ENCODE results near the gene HDAC4. TPM values are rescaled to one million over a fixed set of nuclear protein-coding genes. Genes with fewer than 3 reads are reported as not detected.

Gene HDAC4
- total RNA-seq, 1 donor from 2014 or later: 7.8 TPM

- no peaks in the 10 kb centered on the region for H3K36me3 ChIP-seq (ENCODE audit: control insufficient read depth, insufficient read depth, low read length)
- no peak overlapping the region for H3K4me3 ChIP-seq (ENCODE audit: low read depth, low read length)
- H3K27me3 ChIP-seq (ENCODE audit: control insufficient read depth, insufficient read depth, low read length): peaks cover 31% of the 10 kb centered on the region
- DNase-seq (ENCODE audit: low read depth): no peak
- TF ChIP-seq, protein P1, sequence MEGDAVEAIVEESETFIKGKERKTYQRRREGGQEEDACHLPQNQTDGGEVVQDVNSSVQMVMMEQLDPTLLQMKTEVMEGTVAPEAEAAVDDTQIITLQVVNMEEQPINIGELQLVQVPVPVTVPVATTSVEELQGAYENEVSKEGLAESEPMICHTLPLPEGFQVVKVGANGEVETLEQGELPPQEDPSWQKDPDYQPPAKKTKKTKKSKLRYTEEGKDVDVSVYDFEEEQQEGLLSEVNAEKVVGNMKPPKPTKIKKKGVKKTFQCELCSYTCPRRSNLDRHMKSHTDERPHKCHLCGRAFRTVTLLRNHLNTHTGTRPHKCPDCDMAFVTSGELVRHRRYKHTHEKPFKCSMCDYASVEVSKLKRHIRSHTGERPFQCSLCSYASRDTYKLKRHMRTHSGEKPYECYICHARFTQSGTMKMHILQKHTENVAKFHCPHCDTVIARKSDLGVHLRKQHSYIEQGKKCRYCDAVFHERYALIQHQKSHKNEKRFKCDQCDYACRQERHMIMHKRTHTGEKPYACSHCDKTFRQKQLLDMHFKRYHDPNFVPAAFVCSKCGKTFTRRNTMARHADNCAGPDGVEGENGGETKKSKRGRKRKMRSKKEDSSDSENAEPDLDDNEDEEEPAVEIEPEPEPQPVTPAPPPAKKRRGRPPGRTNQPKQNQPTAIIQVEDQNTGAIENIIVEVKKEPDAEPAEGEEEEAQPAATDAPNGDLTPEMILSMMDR (IDR thresholded peaks at IDR 0.05; ENCODE audit: insufficient read depth, low read length, poor library complexity, severe bottlenecking): no peak
Measured at GRCh38 chr2:239012228-239012627, 388.6 kb downstream of the HDAC4 start.

DNA sequence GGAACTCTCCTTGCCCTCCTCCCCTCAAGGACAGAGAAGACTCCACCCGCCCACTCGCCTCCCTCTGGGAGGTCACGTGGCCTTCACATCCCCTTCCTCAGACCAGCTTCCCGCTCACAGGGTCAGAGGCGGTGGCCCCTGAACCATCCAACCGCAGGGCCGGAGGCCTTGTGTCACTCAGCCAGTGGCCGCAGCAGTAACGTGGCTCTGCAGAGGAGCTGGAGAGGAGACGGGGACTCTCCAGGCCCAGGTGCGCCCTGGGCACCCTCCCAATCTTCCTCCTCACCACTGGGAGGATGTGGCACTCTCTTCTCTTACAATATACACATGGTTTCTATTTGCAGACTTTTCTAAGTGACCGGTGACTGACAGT is 391.2 kb downstream of the HDAC4 start:
- no peak for DNase-seq (ENCODE audit: low read depth)
- H3K4me3 ChIP-seq (ENCODE audit: low read depth, low read length): no peak overlapping the region
- H3K27me3 ChIP-seq (ENCODE audit: control insufficient read depth, insufficient read depth, low read length): peaks cover 28% of the 10 kb centered on the region
- TF ChIP-seq, protein P1 (IDR thresholded peaks at IDR 0.05; ENCODE audit: insufficient read depth, low read length, poor library complexity, severe bottlenecking): no peak
- H3K36me3 ChIP-seq (ENCODE audit: control insufficient read depth, insufficient read depth, low read length): no peaks in the 10 kb centered on the region

- Histone ChIP-seq H3K36me3 (ENCODE audit: control insufficient read depth, insufficient read depth, low read length) (no peaks in the 10 kb centered on the region), H3K4me3 (ENCODE audit: low read depth, low read length) (no peak overlapping the region), H3K27me3 (ENCODE audit: control insufficient read depth, insufficient read depth, low read length) (peaks cover 27% of the 10 kb centered on the region)
- TF ChIP-seq, protein P1 (IDR thresholded peaks at IDR 0.05; ENCODE audit: insufficient read depth, low read length, poor library complexity, severe bottlenecking): no peak
- no peak for DNase-seq (ENCODE audit: low read depth)
Measured at GRCh38 chr2:239008677-239009588, 391.9 kb downstream of the HDAC4 start.

DNA sequence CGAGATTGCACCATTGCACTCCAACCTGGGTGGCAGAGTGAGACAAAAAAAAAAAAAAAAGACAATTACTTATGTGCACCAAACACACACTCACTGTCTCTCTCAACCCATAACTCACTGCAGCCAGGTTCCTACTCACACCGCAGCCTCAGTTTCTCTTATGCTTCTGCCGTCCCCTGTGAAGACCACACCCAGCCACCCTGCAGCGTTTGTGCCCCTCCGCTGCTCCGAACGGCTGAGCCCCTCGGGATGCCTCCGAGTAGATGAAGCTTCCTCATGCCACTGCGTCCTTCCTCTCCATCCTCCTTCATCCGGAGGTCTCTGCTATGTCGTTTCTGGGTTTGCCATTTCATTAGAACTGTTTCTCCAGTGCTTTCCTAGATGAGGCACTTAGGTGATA is 392.8 kb downstream of the HDAC4 start:
- no peak for DNase-seq (ENCODE audit: low read depth)
- H3K4me3 ChIP-seq (ENCODE audit: low read depth, low read length): no peak overlapping the region
- H3K27me3 ChIP-seq (ENCODE audit: control insufficient read depth, insufficient read depth, low read length): peaks cover 27% of the 10 kb centered on the region
- TF ChIP-seq, protein P1 (IDR thresholded peaks at IDR 0.05; ENCODE audit: insufficient read depth, low read length, poor library complexity, severe bottlenecking): no peak
- no peaks in the 10 kb centered on the region for H3K36me3 ChIP-seq (ENCODE audit: control insufficient read depth, insufficient read depth, low read length)

DNA sequence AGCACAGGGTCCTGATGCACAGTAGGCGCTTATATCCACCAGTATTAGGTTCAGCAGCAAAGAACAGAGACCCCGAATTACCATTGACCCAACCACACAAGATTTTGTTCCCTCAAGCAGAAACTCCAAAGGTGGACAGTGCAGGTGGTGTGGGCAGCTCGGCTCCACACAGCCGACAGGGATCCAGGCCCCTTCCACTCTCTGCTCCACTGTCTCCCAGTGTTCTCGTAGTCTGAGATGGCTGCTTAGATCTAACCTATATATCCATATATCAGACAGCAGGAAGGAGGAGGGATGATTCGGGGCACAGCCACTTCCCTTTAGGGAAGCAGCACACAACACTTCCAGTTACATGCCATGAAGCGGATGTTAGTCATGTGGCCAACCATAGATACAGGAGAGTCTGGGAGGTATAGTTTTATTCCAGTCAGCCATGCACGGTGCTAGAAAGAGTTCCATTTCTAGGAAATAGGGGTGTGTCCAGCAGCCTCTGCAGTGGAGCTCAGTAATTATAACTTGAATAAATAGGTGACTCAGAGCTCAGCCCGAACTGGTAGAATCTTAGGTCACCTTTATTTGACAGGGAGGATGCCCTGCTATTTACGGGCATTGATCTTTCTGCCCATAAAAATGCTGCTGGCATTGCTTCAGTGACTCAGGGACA is 394.1 kb downstream of the HDAC4 start:
- no peak for DNase-seq (ENCODE audit: low read depth)
- H3K36me3 ChIP-seq (ENCODE audit: control insufficient read depth, insufficient read depth, low read length): no peaks in the 10 kb centered on the region
- TF ChIP-seq, protein P1 (IDR thresholded peaks at IDR 0.05; ENCODE audit: insufficient read depth, low read length, poor library complexity, severe bottlenecking): no peak
- peaks cover 28% of the 10 kb centered on the region for H3K27me3 ChIP-seq (ENCODE audit: control insufficient read depth, insufficient read depth, low read length)
- H3K4me3 ChIP-seq (ENCODE audit: low read depth, low read length): no peak overlapping the region

Data from kidney epithelial cell (primary cell).